GM18867 (cell line): Measurements from ENCODE around the gene CNTNAP5.

Experiments
- ATAC-seq: cut with Tn5 transposase; IDR thresholded peaks from one replicate; pipeline ENCODE4 v1.9.1; 2021; ENCODE audit warnings: mild to moderate bottlenecking, moderate library complexity; ENCODE audit not compliant: unreplicated experiment

CNTNAP5 gene

GRCh38 chr2:124535816-124536215 is 510.7 kb downstream of the CNTNAP5 start:
- no peak for ATAC-seq

GRCh38 chr2:124536591-124536990 is 511.5 kb downstream of the CNTNAP5 start:
- no peak for ATAC-seq

GRCh38 chr2:124538549-124538948 is 513.5 kb downstream of the CNTNAP5 start:
- no peak for ATAC-seq

DNA sequence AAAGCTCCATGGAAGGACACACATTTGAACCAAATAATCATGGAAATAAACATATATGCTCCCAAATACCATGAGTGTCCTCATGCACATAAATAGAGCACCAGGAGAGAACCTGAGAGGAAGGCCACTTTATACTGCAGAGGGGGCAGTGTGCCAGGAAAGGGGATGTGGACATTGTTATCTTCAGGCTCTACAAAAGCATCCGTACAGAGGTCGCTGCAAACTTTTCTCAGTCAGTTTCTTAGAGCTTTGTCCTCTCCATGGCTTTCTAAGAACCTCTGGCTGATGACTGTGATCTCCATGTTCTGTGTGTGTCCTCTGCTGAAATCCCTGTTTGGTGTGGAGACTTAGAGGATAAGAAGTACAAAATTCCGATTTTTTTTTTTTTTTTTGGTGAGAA is 515.7 kb downstream of the CNTNAP5 start:
- no peak for ATAC-seq

DNA sequence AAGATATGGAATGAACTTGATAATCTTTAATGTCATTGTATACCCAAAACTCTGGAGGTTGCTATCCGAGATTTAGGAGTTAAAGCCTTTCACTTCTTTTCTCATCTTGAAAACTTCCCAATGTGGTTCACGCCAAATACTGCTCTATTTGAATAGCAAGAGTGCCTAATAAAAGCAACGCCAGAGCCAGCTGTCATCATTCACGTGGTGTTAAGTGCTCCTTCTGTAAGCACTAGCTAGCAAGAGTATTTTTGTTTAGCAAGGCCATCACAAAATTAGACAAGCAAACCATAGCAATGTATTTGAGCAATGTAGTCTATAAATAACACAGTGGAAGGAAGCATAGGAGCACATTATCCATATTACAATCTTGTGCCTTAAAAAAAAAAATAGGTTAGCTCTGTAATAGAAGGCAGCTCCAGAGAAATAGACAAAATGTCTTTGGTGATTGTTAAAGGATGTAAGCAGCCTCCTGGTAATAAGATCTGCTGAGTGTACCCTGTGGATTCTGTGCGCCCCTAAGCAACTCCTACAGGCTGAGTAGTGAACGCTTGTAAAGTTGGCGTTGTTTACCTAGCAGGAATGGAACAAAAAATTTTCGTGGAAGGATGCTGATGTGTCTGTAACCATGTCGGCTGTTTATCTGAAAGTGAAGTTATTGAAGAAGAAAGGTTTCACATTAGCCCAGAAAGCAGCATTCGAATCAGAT is 518.0 kb downstream of the CNTNAP5 start:
- no peak for ATAC-seq

DNA sequence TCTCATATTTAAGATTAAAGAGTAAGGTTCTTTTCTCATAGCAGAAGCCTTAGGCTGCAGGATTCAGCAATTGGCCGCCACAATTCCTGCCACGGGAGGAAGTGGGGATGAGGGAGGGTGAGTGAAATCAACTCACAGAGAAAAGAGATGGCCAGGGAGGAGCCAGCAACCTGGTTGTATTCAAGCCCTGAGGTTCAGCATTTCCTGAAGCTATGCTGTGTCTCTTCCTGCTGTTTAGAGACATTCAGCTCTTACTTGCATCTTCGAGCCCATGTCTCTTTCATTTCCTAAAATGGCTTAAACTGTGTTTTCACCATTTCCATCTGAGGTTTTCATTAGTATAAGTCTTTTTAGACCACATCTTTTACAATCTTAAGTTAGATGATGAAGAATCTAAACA is 522.6 kb downstream of the CNTNAP5 start:
- no peak for ATAC-seq

DNA sequence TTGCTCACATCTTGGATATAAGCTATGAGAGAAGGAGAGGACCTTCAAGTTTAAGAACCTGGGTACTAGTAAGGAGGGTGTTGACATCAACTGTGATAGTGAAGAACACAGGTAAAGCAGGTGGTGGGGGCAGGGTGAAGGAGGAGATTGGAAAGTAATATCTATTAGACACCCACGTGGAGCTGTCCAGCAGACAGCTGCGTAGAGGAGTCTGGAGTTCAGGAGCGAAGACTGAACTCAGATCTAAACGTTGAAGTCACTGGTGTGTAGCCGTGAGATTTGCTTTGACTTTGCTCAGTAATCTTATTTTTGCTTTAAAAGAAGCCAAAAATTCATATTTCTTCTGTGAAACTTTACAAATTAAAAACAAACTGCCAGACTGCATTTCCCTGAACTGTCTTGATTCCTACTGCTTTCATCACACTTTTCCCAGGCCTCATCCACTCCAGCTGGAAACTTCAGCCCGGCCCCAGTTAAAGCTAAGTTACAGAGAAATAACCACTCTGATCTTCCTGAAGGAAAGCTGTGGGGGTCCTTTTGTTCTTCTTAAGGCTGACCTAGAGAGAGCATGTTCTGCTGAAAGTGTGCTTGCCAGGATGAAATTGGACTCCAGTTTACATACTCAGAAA is 533.3 kb downstream of the CNTNAP5 start:
- no peak for ATAC-seq

DNA sequence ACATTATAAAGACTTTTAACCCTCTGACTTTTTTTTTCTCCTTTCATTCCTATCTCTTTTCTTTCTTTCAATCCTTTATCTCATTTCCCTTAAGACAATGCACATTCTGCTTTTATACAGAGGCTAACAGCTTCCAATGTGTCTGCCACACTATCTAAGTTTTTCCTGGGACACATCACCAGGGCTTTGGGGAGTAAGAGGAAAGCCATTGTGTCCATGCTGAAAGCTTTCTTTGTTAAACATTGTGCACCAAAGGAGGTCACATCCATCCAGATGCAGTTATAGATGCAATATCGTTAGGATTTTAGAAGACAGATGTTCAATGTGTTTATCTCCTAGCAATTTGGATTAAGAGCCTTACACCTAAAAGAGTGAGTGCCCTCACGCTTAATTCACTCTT is 534.1 kb downstream of the CNTNAP5 start:
- no peak for ATAC-seq

GRCh38 chr2:124560592-124561112 is 535.6 kb downstream of the CNTNAP5 start:
- ATAC-seq = no peak

DNA sequence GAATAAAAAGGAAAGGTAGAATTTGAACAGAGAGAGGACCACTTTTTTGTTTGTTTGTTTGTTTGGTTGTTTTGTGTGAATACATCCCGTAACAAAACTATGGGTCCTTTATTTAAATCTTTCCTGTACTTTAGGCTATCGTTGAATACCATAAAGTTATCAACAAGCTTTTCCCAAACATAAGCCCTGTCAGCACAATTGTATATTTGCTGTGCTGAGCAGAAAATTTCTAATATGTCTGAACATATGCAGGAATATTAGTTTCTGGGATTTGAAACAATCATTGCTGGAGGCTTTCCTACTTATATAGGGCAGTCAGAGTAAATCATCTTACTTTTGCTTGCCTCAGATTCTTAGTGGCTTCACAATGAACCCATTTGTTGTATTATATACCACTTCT is 536.4 kb downstream of the CNTNAP5 start:
- ATAC-seq = no peak

- ATAC-seq = no peak
Observed at GRCh38 chr2:124563426-124563825, 538.3 kb downstream of the CNTNAP5 start.

DNA sequence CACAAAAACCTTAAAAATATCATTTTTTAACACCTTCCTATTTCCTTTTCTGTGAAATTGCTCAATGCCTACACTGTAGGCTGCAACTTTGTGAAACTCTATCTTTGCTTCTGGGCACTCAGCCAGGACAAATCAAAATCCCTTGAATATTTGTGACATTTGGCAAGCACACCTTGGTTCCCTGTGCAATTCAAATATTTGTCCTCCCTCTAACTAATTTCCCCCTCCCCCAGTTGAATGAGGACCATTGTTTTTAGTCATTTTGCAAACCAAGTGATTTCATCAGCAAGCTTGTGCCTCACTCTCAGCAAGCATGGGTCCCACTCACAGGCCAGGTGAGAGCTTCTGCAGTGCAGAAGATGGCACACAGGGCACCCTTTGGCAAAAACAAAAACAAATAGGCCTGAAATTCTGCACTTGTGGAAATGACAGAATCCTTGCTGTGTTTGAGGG is 541.5 kb downstream of the CNTNAP5 start:
- no peak for ATAC-seq

DNA sequence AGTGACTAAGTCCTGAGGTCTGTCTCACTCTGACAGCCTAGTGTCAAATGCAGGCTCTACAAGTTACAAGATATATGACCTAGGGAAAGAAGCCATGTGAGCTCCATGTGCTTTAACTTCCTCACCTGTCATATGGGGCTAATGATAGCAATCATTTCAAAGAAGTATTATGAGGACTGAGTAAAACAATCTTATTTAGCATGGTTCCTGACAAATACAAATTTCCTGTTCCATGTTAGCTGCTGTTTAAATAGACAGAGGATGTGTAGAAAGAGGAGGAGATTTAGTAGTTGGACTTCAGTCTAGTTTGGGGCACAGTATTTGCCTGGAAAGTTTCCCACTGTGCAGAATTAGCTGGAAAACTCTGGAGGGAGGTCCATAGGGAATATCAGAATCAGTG is 545.8 kb downstream of the CNTNAP5 start:
- ATAC-seq = no peak

DNA sequence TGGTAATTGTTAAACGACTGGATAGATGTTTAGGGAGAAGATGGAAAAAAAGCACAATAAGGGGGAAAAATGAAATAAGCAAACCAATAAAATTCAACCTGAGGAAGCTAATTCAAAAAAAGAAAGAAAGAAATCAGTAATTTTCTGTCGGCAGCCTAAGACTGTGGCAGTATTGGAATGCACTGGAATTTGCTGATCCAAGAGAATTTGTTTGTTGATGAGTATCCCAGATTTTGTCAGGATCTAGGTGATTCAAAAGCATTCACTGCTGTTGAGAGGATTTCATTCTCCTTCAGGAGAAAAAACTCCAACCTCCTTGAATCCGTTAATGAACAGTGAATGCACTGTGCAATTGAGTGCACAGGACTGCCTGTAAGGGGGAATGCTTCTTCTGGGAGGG is 546.7 kb downstream of the CNTNAP5 start:
- ATAC-seq = no peak

- ATAC-seq = no peak
Observed at GRCh38 chr2:124572934-124573634, 548.0 kb downstream of the CNTNAP5 start.

- no peak for ATAC-seq
Observed at GRCh38 chr2:124575497-124575896, 550.4 kb downstream of the CNTNAP5 start.

- no peak for ATAC-seq
Observed at GRCh38 chr2:124580263-124580662, 555.2 kb downstream of the CNTNAP5 start.

DNA sequence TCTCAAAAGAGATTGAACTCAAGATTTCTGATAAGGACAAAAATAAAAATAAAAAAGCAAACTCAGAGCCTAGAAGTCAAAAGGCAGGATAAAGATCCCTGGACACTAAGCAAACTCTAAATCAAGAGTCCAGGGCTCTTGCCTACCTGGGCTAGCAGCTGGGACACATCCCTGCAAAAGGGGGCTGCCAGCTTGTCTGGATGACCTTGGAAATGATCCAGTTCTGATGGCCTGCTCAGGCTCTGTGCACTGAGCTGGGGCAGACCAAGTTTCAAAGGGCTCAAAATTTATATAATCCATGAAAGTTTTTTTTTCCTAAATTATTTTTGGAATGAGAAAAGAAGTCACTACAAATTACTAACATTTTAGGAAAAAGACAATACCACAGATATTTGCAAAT is 557.3 kb downstream of the CNTNAP5 start:
- ATAC-seq = no peak

GRCh38 chr2:124584615-124585014 is 559.5 kb downstream of the CNTNAP5 start:
- no peak for ATAC-seq

- no peak for ATAC-seq
Observed at GRCh38 chr2:124585277-124585676, 560.2 kb downstream of the CNTNAP5 start.

DNA sequence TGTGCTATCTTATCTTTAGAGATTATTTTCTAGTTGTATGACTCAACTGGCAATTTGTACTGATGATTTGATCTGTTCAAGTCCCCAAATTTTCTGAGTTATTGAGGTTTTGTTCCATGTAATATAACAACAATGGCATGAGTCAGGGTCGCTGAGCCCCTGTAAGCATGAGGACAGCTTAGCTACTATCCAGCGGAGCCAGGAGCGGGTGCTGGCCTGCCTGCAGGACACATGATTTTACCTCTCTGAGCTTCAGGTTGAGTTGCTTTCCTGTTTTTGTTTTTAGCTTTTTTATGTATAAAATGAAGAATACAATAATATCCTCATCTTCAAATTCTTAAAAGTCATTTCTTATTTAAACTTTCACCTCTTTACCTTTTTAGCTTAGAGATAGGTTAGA is 561.1 kb downstream of the CNTNAP5 start:
- ATAC-seq = no peak

GRCh38 chr2:124586835-124587234 is 561.7 kb downstream of the CNTNAP5 start:
- no peak for ATAC-seq
